GM12872 (cell line): ENCODE data around the gene ZNF778.

Experiments used
- CTCF ChIP-seq: IDR thresholded peaks from 3 replicates; pipeline ENCODE4 v1.5.1; 2011; ENCODE audit warnings: low read depth, mild to moderate bottlenecking, low read length, moderate library complexity; ENCODE audit not compliant: insufficient read depth

The ZNF778 gene

GRCh38 chr16:89270666-89271345 is 53.3 kb downstream of the ZNF778 start:
- TF ChIP-seq CTCF, result no peak

- no peak for TF ChIP-seq CTCF
Observed at GRCh38 chr16:89272631-89273030, 55.1 kb downstream of the ZNF778 start.

- no peak for TF ChIP-seq CTCF
Observed at GRCh38 chr16:89273741-89274472, 56.4 kb downstream of the ZNF778 start.

GRCh38 chr16:89274561-89275283 is 57.2 kb downstream of the ZNF778 start:
- no peak for TF ChIP-seq CTCF

GRCh38 chr16:89275284-89275584 is 57.7 kb downstream of the ZNF778 start:
- no peak for TF ChIP-seq CTCF

- no peak for TF ChIP-seq CTCF
Observed at GRCh38 chr16:89275837-89276720, 58.6 kb downstream of the ZNF778 start.

- no peak for TF ChIP-seq CTCF
Observed at GRCh38 chr16:89277049-89277448, 59.5 kb downstream of the ZNF778 start.
